ENCODE measurements around the gene SDSL. TPM values are rescaled to one million over a fixed set of nuclear protein-coding genes. Genes with fewer than 3 reads are reported as not detected.

The SDSL gene
- total RNA-seq, 2 experiments from 2014 or later: not detected

DNA sequence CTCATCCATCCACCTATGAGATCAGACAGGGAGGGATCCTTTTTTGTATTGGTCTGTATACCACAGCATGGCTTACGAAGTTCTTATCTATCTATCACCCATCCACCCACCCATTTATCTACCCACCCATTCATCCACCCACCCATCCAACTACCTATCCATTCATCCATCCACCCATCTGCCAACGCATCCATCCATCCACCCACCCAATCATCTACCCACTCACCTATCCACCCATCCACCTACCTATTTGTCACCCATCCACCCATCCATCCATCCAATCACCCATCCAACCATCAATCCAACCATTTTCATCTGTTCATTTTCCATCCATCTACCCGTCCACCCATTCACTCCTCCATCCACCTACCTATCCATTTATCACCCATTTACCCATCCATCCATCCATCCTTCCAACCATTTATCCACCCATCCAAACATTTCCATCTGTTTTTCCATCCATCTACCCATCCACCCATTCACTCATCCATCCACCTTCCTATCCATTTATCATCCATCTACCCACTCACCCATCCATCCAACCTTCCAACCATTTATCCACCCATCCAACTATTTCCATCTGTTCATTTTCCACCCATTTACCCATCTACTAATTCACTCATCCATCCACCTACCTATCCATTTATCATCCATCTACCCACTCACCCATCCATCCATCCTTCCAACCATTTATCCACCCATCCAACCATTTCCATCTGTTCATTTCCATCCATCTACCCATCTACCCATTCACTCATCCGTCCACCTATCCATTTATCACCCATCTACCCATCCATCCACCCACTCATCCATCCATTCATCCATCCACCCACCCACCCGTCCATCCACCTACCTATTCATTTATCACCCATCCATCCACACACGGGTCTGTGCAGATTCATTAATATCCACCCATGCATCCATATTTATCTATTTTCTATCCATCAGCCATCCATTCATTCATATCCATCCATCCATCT is 31.8 kb upstream of the SDSL start:
- Mint-ChIP-seq H3K36me3 (ENCODE audit: low read depth) (peaks cover 8% of the 10 kb centered on the region), H3K4me3 (no peak overlapping the region), H3K27ac (no peak overlapping the region), H3K4me1 (ENCODE audit: low read depth) (no peaks in the 10 kb centered on the region), H3K27me3 (ENCODE audit: low read depth) (no peaks in the 10 kb centered on the region), H3K9me3 (no peaks in the 10 kb centered on the region)
- intact Hi-C loops (cut with micrococcal nuclease): no loop called here
- CTCF ChIA-PET: no interaction called here
- no peak for DNase-seq

DNA sequence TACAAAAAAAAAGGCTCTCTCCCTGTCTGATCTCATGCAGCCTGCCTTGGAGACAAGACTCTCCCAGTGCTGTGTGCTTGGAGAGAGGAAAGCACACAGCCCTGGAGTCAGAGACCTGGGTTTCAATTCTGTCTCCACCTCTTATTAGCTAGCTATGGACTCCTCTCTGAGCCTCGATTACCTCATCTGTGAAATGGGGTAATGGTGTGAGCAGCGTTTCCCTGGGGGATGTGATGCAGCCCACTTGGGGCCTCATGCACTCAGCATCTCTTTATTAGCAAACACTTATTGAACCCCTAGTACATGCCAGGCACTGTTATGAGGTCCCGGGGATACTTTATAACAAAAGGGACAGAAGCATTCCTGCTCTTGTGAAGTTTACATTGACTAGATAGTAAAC is 31.0 kb upstream of the SDSL start:
- Mint-ChIP-seq H3K36me3 (ENCODE audit: low read depth) (peaks cover 5% of the 10 kb centered on the region), H3K27me3 (ENCODE audit: low read depth) (no peaks in the 10 kb centered on the region), H3K4me3 (no peak overlapping the region), H3K27ac (no peak overlapping the region), H3K4me1 (ENCODE audit: low read depth) (no peaks in the 10 kb centered on the region), H3K9me3 (no peaks in the 10 kb centered on the region)
- CTCF ChIA-PET: no interaction called here
- DNase-seq: no peak
- intact Hi-C loops (cut with micrococcal nuclease): no loop called here

DNA sequence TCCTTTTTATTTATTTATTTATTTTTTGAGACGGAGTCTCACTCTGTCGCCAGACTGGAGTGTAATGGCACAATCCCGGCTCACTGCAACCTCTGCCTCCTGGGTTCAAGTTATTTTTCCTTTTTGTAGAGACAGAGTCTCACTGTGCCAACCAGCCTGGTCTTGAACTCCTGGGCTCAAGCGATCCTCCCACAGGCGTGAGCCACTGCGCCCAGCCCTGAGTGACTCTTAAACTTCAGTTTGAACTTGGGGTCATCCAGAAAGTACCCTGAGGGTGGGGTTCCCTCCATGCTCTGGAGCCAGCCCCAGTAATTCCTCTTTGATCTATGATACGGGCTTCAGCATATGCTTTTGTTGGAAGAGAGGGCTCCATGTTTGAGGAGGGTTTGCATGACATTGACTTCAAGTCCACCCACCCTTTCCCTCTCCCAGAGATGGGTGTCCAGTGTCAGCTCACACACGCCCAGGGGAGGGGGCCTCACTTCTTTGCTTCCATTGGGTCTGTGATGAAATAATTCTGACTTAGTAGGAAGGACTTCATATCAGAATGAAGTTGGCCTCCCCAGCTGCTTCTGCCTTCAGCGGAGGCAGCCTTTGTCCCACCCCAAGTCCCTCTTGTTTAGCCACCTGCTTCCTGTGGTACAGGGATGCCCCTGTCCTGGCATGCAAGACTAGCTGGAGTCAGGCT is 30.4 kb upstream of the SDSL start:
- H3K27ac Mint-ChIP-seq: no peak overlapping the region
- CTCF ChIA-PET: interaction anchor here (0.6 kb wide), 1 partner anchor 55 kb away, joined by 3 read pairs; no protein-coding TSS in a partner anchor
- H3K4me1 Mint-ChIP-seq (ENCODE audit: low read depth): no peaks in the 10 kb centered on the region
- no peaks in the 10 kb centered on the region for H3K9me3 Mint-ChIP-seq
- intact Hi-C loops (cut with micrococcal nuclease): no loop called here
- no peak for DNase-seq
- H3K27me3 Mint-ChIP-seq (ENCODE audit: low read depth): no peaks in the 10 kb centered on the region
- no peak overlapping the region for H3K4me3 Mint-ChIP-seq
- peaks cover 5% of the 10 kb centered on the region for H3K36me3 Mint-ChIP-seq (ENCODE audit: low read depth)

DNA sequence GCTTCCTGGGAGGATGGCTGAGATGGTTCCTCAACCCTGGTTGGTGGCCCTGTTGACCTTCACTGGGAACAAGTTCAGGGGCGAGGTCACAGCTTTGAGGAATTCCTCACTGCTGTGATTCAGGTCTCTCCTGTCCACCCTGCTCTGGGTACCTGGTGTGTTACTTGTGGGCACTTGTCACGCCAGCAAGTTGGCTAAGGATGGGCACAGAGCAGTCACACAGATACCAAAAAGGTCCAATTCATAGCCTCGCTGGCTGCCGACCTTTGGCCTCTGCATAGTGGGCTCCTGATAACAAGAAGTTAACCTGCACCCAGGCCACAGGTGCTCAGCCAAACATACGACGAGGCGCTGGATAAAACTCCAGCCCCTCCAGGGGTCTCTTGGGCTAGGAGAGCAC is 29.7 kb upstream of the SDSL start:
- intact Hi-C loops (cut with micrococcal nuclease): no loop called here
- no peak for DNase-seq
- Mint-ChIP-seq H3K4me3 (no peak overlapping the region), H3K27me3 (ENCODE audit: low read depth) (no peaks in the 10 kb centered on the region), H3K9me3 (no peaks in the 10 kb centered on the region), H3K4me1 (ENCODE audit: low read depth) (no peaks in the 10 kb centered on the region), H3K36me3 (ENCODE audit: low read depth) (peaks cover 5% of the 10 kb centered on the region), H3K27ac (no peak overlapping the region)
- CTCF ChIA-PET: interaction anchor here (0.6 kb wide), 1 partner anchor 56 kb away, joined by 3 read pairs; no protein-coding TSS in a partner anchor

DNA sequence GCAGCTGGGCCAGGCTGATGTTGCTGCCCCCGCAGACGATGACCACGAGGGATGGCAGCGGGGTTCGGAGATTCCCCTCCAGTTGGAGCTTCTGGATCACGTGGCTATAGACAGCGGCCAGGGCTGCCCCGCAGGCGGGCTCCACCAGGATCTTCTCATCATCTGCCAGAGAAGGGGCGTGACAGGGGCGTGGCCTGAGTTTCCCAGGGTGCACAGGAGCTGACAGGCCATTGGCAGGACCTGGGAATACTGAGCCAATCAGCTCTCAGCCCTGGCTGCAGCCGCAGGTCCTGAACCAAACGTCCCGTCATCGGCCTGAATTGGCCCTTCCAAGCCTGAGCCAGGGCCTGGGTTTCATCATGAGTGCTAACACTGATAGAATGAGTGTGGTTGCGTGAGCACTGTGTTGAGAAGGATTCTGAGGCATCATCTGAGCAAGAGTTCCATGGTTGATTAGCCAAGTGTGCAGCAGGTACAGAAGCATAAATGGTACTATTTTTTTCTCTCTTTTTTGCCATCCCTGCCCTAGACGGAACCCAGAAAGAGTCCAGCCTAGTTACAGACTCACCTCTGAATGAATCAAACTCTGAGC is 29.1 kb upstream of the SDSL start:
- intact Hi-C loops (cut with micrococcal nuclease): no loop called here
- CTCF ChIA-PET: no interaction called here
- Mint-ChIP-seq H3K9me3 (no peaks in the 10 kb centered on the region), H3K27ac (no peak overlapping the region), H3K27me3 (ENCODE audit: low read depth) (no peaks in the 10 kb centered on the region), H3K4me1 (ENCODE audit: low read depth) (no peaks in the 10 kb centered on the region), H3K4me3 (no peak overlapping the region), H3K36me3 (ENCODE audit: low read depth) (peaks cover 5% of the 10 kb centered on the region)
- no peak for DNase-seq

DNA sequence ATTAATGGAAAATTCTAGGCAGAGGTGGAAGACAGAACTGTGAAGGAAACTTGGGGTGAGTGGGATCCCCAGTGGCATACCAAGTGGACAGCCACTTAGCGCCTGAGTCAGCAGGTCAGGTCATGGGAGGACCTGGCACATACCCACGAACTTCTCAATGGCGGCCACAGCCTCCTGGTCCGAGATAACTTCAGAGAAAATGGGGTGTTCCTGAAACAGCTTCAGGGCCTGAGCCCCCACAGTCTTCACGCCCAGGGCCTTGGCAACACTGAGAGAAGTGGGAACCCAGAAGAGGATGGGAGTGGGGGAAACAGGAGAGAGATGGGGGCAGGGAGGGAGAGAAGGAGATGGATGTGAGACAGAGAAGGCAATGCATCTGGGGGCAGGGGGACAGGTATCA is 28.4 kb upstream of the SDSL start:
- no peak overlapping the region for H3K27ac Mint-ChIP-seq
- H3K36me3 Mint-ChIP-seq (ENCODE audit: low read depth): peaks cover 2% of the 10 kb centered on the region
- no peaks in the 10 kb centered on the region for H3K4me1 Mint-ChIP-seq (ENCODE audit: low read depth)
- DNase-seq: no peak
- no peak overlapping the region for H3K4me3 Mint-ChIP-seq
- CTCF ChIA-PET: no interaction called here
- intact Hi-C loops (cut with micrococcal nuclease): no loop called here
- H3K9me3 Mint-ChIP-seq: no peaks in the 10 kb centered on the region
- H3K27me3 Mint-ChIP-seq (ENCODE audit: low read depth): no peaks in the 10 kb centered on the region

DNA sequence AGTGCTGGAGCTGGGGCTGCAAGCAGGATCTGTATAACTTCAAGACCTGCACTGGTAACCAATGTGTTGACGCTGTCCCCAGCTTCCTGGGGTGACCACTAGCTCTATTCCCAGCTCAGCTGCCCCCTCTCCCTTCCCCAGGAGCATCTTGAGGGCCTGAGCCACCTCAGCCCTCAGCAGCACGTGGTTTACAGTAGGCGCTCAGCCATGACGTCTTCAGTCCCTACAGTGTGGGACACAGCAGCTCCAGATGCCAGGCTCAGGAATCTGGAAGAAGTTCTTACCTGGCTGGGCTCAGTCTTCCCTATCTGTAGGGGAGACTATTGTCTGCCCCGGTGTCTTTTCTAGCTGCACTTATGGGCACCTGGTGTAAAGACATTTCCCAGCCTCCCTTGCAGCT is 27.1 kb upstream of the SDSL start:
- no peak for DNase-seq
- Mint-ChIP-seq H3K4me3 (no peak overlapping the region), H3K27ac (no peak overlapping the region), H3K36me3 (ENCODE audit: low read depth) (no peaks in the 10 kb centered on the region), H3K9me3 (no peaks in the 10 kb centered on the region), H3K4me1 (ENCODE audit: low read depth) (no peaks in the 10 kb centered on the region), H3K27me3 (ENCODE audit: low read depth) (no peaks in the 10 kb centered on the region)
- intact Hi-C loops (cut with micrococcal nuclease): no loop called here
- CTCF ChIA-PET: no interaction called here

DNA sequence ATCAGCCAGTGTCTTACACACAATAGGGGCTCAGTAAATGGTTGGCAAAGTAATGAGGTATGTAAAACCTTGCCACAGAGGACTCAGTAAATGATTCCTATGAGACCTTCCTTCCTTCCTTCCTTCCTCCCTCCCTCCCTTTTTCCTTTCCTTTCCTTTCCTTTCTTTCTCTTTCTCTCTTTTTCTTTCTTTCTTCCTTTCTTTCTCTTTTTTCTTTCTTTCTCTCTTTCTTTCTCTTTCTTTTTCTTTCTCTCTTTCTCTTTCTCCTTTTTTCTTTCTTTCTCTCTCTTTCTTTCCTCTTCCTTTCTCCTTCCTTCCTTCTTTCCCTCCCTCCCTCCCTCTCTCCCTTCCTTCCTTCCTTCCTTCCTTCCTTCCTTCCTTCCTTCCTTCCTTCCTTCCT is 26.0 kb upstream of the SDSL start:
- Mint-ChIP-seq H3K27ac (no peak overlapping the region), H3K36me3 (ENCODE audit: low read depth) (no peaks in the 10 kb centered on the region), H3K9me3 (no peaks in the 10 kb centered on the region), H3K4me1 (ENCODE audit: low read depth) (no peaks in the 10 kb centered on the region), H3K27me3 (ENCODE audit: low read depth) (no peaks in the 10 kb centered on the region), H3K4me3 (no peak overlapping the region)
- DNase-seq: no peak
- intact Hi-C loops (cut with micrococcal nuclease): no loop called here
- CTCF ChIA-PET: no interaction called here

DNA sequence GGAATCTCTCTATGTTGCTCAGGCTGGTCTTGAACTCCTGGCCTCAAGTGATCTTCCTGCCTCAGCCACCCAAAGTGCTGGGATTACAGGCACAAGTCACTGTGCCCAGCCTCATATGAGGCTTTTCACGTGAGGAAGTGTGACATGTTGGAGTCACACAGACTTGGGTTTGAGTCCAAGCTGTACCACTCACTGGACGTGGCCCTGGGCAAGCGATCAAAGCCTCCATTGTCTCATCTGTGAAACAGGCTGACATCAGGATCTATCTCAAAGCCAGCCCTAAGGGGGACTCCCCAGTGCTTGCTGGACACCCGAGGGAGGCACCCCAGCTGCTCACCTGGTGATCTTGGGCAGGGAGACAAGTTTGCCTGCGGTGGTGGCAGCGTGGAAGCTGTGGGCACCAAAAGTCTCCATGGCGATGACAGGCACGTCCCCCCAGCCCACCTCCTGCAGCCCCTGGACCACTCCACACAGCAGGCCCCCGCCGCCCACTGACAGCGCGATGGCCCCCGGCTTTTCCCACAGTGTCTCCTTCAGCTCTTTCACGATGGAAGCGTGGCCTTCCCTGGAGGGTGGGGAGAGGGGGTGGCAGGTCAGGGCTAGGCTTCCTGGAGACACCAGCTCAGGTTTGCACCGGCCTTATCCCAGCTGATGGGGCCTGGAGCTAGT is 25.2 kb upstream of the SDSL start:
- CTCF ChIA-PET: interaction anchor here (0.9 kb wide), 1 partner anchor 29 kb away, joined by 3 read pairs; no protein-coding TSS in a partner anchor
- H3K4me3 Mint-ChIP-seq: no peak overlapping the region
- H3K4me1 Mint-ChIP-seq (ENCODE audit: low read depth): no peaks in the 10 kb centered on the region
- no peaks in the 10 kb centered on the region for H3K9me3 Mint-ChIP-seq
- no peaks in the 10 kb centered on the region for H3K36me3 Mint-ChIP-seq (ENCODE audit: low read depth)
- H3K27me3 Mint-ChIP-seq (ENCODE audit: low read depth): no peaks in the 10 kb centered on the region
- H3K27ac Mint-ChIP-seq: no peak overlapping the region
- intact Hi-C loops (cut with micrococcal nuclease): no loop called here
- no peak for DNase-seq

DNA sequence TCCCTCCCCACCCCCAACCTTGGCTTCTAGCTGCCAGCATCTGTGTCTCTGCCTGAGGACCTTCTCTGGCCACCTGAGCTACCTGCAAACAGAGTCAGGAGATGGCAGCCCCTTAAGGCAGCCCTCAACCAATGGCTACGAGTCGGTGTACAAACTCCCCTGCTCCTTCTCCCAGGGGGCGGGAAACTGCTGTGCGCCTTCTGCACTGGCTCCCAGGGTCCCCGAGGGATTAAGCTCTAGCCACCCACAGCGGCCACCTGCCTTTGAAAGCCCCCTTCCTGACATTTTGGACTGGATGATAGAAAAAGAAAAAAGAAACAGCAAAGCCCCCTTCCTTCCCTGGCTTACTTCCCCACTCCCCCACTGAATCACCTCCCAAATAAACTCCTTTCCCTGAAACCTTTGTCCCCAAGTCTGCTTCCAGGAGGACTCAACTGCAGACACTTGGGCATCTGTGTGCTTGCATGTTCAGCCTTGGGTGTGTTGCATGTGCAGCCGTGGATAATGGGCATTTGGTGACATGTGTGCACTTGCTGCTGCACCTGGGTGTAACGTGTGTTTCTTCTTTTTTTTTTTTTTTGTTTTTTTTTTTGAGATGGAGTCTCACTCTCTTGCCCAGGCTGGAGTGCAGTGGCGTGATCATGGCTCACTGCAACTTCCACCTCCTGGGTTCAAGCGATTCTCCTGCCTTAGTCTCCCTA is 24.5 kb upstream of the SDSL start:
- no peak overlapping the region for H3K27ac Mint-ChIP-seq
- no peaks in the 10 kb centered on the region for H3K4me1 Mint-ChIP-seq (ENCODE audit: low read depth)
- H3K9me3 Mint-ChIP-seq: no peaks in the 10 kb centered on the region
- no peak for DNase-seq
- no peak overlapping the region for H3K4me3 Mint-ChIP-seq
- no peaks in the 10 kb centered on the region for H3K36me3 Mint-ChIP-seq (ENCODE audit: low read depth)
- CTCF ChIA-PET: interaction anchor here (0.9 kb wide), 1 partner anchor 28 kb away, joined by 3 read pairs; no protein-coding TSS in a partner anchor
- intact Hi-C loops (cut with micrococcal nuclease): no loop called here
- H3K27me3 Mint-ChIP-seq (ENCODE audit: low read depth): peaks cover 1% of the 10 kb centered on the region

DNA sequence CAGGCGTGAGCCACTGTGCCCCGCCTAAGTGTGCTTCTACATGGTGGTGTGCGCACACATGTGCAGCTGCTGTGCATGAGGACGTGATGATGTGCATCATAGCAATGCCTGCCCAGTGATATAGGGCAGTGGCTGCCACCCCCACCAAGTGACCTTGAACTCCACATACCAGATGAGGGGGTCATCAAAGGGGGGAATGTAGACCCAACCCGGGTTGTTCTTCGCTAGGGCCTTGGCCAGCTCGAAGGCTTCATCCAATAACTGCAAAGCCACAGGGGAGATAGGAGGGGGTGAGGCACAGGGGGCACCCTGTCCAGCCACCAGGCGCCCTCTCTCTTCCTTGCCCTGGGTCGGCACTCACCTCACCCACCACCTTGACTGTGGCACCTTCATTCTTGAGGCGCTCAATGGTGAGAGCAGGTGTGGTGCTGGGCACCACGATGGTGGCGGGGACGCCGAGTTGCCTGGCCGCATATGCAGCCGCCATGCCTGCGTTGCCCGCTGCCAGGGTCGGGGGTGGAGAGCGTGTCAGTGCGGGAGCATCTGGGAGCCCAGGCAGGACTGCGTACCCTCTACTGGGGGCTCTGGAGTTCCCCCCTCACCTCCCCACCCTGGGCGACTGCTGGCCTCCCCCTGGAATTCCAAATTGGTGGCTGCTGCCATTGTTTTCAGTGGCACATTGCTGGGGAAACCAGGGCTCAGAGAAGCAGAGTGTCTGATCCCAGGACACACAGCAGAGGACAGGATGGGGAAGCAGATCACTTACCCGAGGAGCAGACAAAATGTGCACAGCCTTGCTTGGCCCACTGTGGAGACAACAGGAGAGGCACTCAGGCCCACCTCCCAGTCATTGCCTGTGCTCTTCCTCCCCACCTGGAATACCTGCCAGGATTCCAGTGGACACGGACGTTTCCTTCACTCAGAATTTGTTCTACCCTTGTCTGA is 23.6 kb upstream of the SDSL start:
- Mint-ChIP-seq H3K9me3 (no peaks in the 10 kb centered on the region), H3K4me3 (no peak overlapping the region), H3K36me3 (ENCODE audit: low read depth) (no peaks in the 10 kb centered on the region), H3K27ac (no peak overlapping the region), H3K4me1 (ENCODE audit: low read depth) (no peaks in the 10 kb centered on the region), H3K27me3 (ENCODE audit: low read depth) (peaks cover 4% of the 10 kb centered on the region)
- CTCF ChIA-PET: no interaction called here
- no peak for DNase-seq
- intact Hi-C loops (cut with micrococcal nuclease): no loop called here

Data from activated naive CD4-positive, alpha-beta T cell treated with anti-CD3 and anti-CD28 coated beads for 36 hours (primary cell).